Parathyroid adenoma (tissue), 2 donors: ENCODE results near the gene GPR171.

Source experiments
- H2AFZ ChIP-seq: fragments of 300-600 bp; sonication (generic); one replicate; pipeline ENCODE4 v1.7.0; 2017; ENCODE audit warnings: antibody characterized with exemption, mild to moderate bottlenecking
- H3K27ac ChIP-seq: fragments of 300-600 bp; sonication (generic); one replicate; pipeline ENCODE4 v1.7.0; 2017
- H3K27me3 ChIP-seq: fragments of 300-600 bp; sonication (generic); one replicate; pipeline ENCODE4 v1.7.0; 2017; ENCODE audit warnings: low read length; ENCODE audit not compliant: control insufficient read depth, insufficient read depth
- H3K36me3 ChIP-seq: fragments of 300-600 bp; sonication (generic); one replicate; pipeline ENCODE4 v1.7.0; 2017; ENCODE audit warnings: low read length; ENCODE audit not compliant: control insufficient read depth, insufficient read depth
- H3K4me1 ChIP-seq: fragments of 300-600 bp; sonication (generic); one replicate; pipeline ENCODE4 v1.7.0; 2017; ENCODE audit warnings: control low read depth
- H3K4me2 ChIP-seq: fragments of 300-600 bp; sonication (generic); one replicate; pipeline ENCODE4 v1.7.0; 2017; ENCODE audit warnings: low read length
- H3K4me3 ChIP-seq: fragments of 300-600 bp; sonication (generic); one replicate; pipeline ENCODE4 v1.7.0; 2017; ENCODE audit warnings: low read depth, low read length
- H3K79me2 ChIP-seq: fragments of 300-600 bp; sonication (generic); one replicate; pipeline ENCODE4 v1.7.0; 2017; ENCODE audit warnings: control low read depth
- H3K9ac ChIP-seq: fragments of 300-600 bp; sonication (generic); one replicate; pipeline ENCODE4 v1.7.0; 2017; ENCODE audit warnings: mild to moderate bottlenecking
- H3K9me3 ChIP-seq: fragments of 300-600 bp; sonication (generic); one replicate; pipeline ENCODE4 v1.7.0; 2017; ENCODE audit warnings: low read length; ENCODE audit not compliant: control insufficient read depth
- TF ChIP-seq, protein P1 (sequence below): fragments of 300-600 bp; sonication (generic); IDR thresholded peaks from one replicate; pipeline ENCODE4 v1.7.0; 2017; ENCODE audit warnings: antibody characterized with exemption, mild to moderate bottlenecking
- donor health status: primary hyperparathyroidism.

Gene GPR171

GRCh38 chr3:151216641-151217607 is 13.9 kb upstream of the GPR171 start:
- Histone ChIP-seq H3K4me1 (no peaks in the 10 kb centered on the region), H3K27ac (no peak overlapping the region), H3K9ac (no peak overlapping the region), H3K36me3 (no peaks in the 10 kb centered on the region), H3K4me2 (no peak overlapping the region), H3K79me2 (no peaks in the 10 kb centered on the region), H2AFZ (no peak overlapping the region), H3K9me3 (no peaks in the 10 kb centered on the region), H3K4me3 (no peak overlapping the region), H3K27me3 (no peaks in the 10 kb centered on the region)
- TF ChIP-seq, protein P1, sequence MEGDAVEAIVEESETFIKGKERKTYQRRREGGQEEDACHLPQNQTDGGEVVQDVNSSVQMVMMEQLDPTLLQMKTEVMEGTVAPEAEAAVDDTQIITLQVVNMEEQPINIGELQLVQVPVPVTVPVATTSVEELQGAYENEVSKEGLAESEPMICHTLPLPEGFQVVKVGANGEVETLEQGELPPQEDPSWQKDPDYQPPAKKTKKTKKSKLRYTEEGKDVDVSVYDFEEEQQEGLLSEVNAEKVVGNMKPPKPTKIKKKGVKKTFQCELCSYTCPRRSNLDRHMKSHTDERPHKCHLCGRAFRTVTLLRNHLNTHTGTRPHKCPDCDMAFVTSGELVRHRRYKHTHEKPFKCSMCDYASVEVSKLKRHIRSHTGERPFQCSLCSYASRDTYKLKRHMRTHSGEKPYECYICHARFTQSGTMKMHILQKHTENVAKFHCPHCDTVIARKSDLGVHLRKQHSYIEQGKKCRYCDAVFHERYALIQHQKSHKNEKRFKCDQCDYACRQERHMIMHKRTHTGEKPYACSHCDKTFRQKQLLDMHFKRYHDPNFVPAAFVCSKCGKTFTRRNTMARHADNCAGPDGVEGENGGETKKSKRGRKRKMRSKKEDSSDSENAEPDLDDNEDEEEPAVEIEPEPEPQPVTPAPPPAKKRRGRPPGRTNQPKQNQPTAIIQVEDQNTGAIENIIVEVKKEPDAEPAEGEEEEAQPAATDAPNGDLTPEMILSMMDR, result no peak

DNA sequence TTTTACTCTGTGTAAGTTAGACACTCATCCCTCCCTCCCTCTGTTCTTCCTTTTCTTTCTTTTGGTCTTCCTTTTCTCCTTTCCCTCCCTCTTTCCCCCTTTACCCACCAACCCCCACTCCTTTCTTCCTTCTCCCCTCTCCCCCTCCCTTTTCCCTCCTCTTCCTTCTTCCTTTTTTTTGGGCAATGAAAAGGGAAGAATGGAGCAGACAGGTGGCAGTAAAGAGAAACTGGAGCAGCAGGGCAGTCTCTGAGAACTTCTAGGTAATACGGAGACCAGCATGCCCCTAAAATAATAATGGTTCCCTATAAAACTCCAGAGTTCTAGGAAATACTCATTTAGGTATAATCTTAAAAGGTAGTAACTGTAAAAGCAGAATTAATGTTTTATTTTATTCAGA is 11.4 kb upstream of the GPR171 start:
- no peak overlapping the region for H3K27ac ChIP-seq
- no peak overlapping the region for H3K9ac ChIP-seq
- no peak overlapping the region for H3K4me2 ChIP-seq
- TF ChIP-seq, protein P1, result no peak
- no peaks in the 10 kb centered on the region for H3K27me3 ChIP-seq
- H3K4me1 ChIP-seq, result no peaks in the 10 kb centered on the region
- H2AFZ ChIP-seq, result no peak overlapping the region
- H3K9me3 ChIP-seq, result no peaks in the 10 kb centered on the region
- H3K36me3 ChIP-seq, result no peaks in the 10 kb centered on the region
- no peaks in the 10 kb centered on the region for H3K79me2 ChIP-seq
- H3K4me3 ChIP-seq, result no peak overlapping the region

GRCh38 chr3:151213881-151214280 is 10.9 kb upstream of the GPR171 start:
- H3K4me2 ChIP-seq, result no peak overlapping the region
- no peaks in the 10 kb centered on the region for H3K36me3 ChIP-seq
- TF ChIP-seq, protein P1, result no peak
- no peaks in the 10 kb centered on the region for H3K4me1 ChIP-seq
- no peak overlapping the region for H3K27ac ChIP-seq
- H3K9ac ChIP-seq, result no peak overlapping the region
- H3K27me3 ChIP-seq, result no peaks in the 10 kb centered on the region
- no peak overlapping the region for H2AFZ ChIP-seq
- no peaks in the 10 kb centered on the region for H3K9me3 ChIP-seq
- no peaks in the 10 kb centered on the region for H3K79me2 ChIP-seq
- no peak overlapping the region for H3K4me3 ChIP-seq

- no peak overlapping the region for H3K4me2 ChIP-seq
- H3K9me3 ChIP-seq, result no peaks in the 10 kb centered on the region
- H3K9ac ChIP-seq, result no peak overlapping the region
- no peak overlapping the region for H3K4me3 ChIP-seq
- H3K27me3 ChIP-seq, result no peaks in the 10 kb centered on the region
- no peaks in the 10 kb centered on the region for H3K79me2 ChIP-seq
- H2AFZ ChIP-seq, result no peak overlapping the region
- H3K36me3 ChIP-seq, result no peaks in the 10 kb centered on the region
- TF ChIP-seq, protein P1, result no peak
- no peaks in the 10 kb centered on the region for H3K4me1 ChIP-seq
- H3K27ac ChIP-seq, result no peak overlapping the region
Measured at GRCh38 chr3:151213151-151213550, 10.1 kb upstream of the GPR171 start.
